NOMO-1 treated with DMSO at 0.1 percent for 48 hours (cell line): ENCODE measurements around the gene CBX5.
"Not testable (repeated sequence)": the region's sequence is repeated elsewhere in the genome, so short reads cannot be mapped to it uniquely, and the experiment has no call there.

Source experiments
- DNase-seq: peaks from one replicate; lab custom pipeline; 2025; ENCODE audit not compliant: unreplicated experiment; lab: John Stamatoyannopoulos, UW

Gene CBX5

DNA sequence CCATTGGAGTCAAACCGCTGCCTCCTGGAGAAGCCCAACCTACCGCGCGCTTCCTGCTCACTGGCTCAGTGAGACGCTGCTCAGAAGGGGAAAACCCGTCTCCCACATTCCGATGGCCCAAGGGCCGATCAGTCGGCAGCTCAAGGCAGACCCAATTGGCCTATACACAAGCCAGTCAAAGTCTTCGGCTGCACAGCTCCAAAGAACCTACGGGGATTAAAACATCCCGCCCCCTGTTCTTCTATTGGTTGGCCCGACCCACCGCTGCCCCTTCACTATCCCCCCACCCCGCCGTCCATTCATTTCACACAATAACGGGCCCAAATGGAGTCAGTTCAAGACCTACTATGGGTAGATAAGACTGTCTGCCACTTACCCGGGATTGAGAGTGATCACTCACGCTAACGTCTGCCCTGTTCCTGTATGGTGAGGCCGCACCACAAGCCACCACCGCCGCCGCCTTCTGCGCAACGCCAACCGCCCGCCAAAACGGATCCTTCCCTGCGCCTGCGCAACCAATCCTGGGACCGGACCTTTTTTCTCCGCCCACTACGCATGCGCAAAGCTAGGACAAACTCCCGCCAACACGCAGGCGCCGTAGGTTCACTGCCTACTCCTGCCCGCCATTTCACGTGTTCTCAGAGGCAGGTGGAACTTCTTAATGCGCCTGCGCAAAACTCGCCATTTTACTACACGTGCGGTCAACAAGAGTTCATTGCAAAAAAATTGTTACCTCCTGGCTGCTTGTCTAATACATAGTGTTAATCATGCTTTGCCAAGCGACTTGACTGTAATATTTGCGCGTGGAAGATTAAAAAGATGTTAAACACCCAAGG, at the start of gene CBX5:
Gene CBX5 (minus strand): TSS at position 491 of the 836 bp plus-strand sequence. CDS start 22,472 bp downstream, outside the sequence.
- DNase-seq = peak; percentile 99

GRCh38 chr12:54328595-54329337, 48.8 kb upstream of the CBX5 start:
- DNase-seq = no peak

DNA sequence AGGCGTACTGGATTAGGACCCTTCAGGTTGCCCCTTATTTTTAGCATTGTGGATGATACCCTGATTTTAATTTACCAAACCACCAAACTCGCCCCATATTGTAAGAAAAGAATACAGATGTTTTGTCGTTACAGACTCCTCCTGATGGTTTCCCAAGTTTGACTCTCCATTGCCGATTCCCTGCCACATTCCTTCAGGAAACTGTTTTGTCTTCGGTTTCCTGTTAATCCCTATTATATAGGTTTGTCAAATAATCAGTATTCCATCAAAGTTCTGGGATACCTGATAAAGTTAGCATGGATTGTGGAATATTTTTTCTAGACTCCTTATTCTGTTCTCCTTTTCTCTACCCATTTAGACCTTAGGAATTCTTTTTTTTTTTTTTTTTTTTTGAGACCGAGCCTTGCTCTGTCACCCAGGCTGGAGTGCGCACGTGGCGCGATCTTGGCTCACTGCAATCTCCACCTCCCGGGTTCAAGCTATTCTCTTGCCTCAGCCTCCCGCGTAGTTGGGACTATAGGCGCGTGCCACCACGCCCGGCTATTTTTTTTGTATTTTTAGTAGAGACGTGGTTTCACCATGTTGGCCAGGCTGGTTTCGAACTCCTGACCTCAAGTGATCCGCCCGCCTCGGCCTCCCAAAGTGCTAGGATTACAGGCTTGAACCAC, 45.7 kb upstream of the CBX5 start:
- DNase-seq = not testable (repeated sequence)

GRCh38 chr12:54324617-54325441, 44.9 kb upstream of the CBX5 start, which contains the start of gene COPZ1:
Gene COPZ1 (plus strand): TSS chr12:54325131. CDS start chr12:54325164, 33 bp downstream.
- peak; percentile 99 for DNase-seq

GRCh38 chr12:54321363-54321762, 41.4 kb upstream of the CBX5 start:
- DNase-seq = no peak

- not testable (repeated sequence) for DNase-seq
Measured at GRCh38 chr12:54312309-54312708, 32.4 kb upstream of the CBX5 start.

- DNase-seq = no peak
Measured at GRCh38 chr12:54311051-54311450, 31.1 kb upstream of the CBX5 start.

GRCh38 chr12:54306925-54307741, 27.2 kb upstream of the CBX5 start:
- peak; percentile 90 for DNase-seq

DNA sequence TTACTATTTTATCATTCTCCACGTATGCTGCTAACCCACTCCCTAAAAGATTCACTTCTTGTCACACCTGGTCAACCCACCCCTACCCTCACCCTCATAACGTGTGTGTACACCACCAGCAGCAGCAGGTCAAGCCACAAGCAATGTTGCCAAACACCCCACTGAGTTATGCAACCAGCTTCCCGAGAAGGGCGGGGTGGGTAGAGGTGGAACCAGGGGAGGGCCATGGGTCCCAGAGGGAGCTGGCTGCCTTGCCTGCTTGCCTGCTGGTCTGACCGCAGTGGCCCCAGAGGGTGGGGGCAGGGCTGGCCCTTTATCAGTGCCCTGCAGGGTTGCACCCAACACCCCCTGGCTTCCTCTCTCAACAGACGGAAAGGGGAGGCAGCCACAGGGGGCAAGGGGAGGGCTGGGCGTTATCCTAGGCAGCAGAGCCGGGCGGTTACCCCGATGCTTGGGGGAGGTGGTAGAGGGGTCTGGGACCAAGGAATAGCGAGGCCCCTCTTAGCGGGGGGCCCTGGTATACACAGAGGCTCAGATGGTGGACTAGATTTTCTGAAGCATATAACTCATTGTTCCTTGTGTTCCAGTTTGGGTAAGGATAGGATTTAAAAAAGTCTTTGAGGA, 24.4 kb upstream of the CBX5 start:
- DNase-seq = peak; percentile 96

GRCh38 chr12:54303640-54304039, 23.7 kb upstream of the CBX5 start:
- no peak for DNase-seq

GRCh38 chr12:54301428-54302048, 21.6 kb upstream of the CBX5 start:
- no peak for DNase-seq

GRCh38 chr12:54300732-54301427, 21.0 kb upstream of the CBX5 start, which contains the start of gene NFE2:
Gene NFE2 (minus strand): TSS chr12:54301015. CDS start chr12:54295248, 5,767 bp downstream.
- DNase-seq = peak; percentile 83

DNA sequence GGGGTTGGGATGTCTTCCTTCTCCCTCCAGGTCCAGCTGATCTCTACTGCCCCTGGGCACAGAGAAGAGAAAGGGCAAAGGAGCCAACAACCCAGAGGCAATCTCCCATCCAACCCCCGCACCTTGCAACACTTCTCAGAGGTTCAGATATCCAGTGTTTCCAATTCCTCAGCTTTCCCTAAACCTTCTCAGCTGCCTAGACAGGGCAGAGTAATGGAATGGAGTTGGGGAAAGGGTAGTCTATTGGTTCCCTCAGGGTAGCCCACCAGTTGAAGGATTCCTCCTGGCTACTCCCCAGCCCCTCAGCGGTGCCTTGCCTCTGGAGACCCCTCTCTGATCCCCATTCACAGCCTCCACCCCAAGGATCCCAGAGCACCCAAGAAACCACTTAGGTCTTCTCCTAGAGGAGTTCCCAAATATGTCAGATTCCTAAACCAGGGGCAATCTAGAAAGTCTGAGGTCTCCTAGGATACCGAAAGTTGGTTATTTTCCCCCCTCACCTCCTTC, 20.4 kb upstream of the CBX5 start:
- DNase-seq = no peak

DNA sequence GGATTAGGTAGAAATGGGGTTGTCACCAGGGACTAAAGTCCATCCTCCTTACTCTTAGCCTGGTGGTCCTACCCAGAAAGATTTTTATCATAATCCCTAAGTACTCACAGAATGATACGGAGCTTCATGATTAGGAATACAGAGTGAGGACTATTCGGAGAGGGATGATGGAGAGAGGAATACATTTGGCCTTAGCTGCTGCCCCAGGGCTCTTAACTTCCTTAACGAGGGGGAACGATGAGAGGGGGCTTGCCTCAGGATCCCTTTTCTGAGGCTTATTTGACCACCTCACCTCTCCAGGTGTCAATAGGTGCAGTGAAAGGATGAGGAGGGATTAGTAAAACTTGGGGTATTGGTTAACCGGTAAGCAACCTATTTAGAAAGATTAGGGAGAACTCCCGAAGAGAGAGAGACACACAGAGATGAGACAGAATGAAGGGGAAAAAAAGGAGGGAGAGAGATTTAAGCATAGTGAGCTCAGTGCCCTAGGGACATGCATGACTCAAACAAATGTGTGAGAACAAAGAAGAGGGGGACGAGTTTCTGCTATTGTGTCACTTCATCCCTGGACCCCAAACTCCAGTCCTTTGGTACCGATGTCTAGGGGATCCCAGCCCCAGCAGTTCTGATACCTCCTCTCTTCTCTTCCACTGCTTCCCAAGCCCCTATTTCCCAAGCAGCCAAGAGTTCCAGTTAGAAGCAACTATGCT, 19.7 kb upstream of the CBX5 start:
- no peak for DNase-seq

DNA sequence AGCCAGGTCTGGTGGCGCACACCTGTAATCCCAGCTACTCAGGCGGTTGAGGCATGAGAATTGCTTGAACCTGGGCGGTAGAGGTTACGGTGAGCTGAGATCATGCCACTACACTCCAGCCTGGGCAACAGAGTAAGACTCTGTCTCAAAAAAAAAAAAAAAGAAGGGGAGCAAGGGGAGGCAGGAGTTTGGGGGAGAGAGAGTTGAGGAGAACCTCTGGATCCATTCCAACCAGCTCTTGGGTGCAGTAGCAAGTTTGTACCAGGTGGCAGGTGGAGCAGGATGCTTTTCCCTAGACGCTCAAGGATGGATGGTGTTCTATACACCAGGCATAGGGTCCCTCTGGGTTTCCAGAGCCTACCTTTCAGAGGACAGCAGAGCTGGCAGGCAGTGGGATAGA, 19.0 kb upstream of the CBX5 start:
- DNase-seq = no peak

GRCh38 chr12:54296393-54297099, 16.6 kb upstream of the CBX5 start:
- DNase-seq = no peak
